Psoas muscle (tissue), 8 donors: Measurements from ENCODE around the gene B4GALNT2. TPM values are rescaled to one million over a fixed set of nuclear protein-coding genes. Genes with fewer than 3 reads are reported as not detected.
"Not testable (repeated sequence)": the region's sequence is repeated elsewhere in the genome, so short reads cannot be mapped to it uniquely, and the experiment has no call there.

Experiments used
- ATAC-seq, 4 donors: fragments of 200-7000 bp; cut with Tn5 transposase; one replicate each; pipeline ENCODE4 v1.9.1; 2020; ENCODE audit warnings: moderate library complexity in 3 of 4, mild to moderate bottlenecking in 2 of 4
- DNase-seq, 2 donors: peaks; one replicate each; pipeline ENCODE4 v3.0.0-alpha.2; 2020
- H3K27ac ChIP-seq: fragments of 200-600 bp; one replicate; pipeline ENCODE4 v1.8.0; 2022
- H3K27me3 ChIP-seq, 3 donors: fragments of 200-600 bp in 1 of 3; one replicate each; pipeline versions ENCODE4 v1.6.1 to v1.8.0; 2013 to 2022; ENCODE audit warnings: low read length in 2 of 3, mild to moderate bottlenecking in 2 of 3, moderate library complexity in 1 of 3; ENCODE audit not compliant: insufficient read depth in 3 of 3
- H3K36me3 ChIP-seq, 2 donors: fragments of 200-600 bp in 1 of 2; one replicate each; pipeline versions ENCODE4 v1.6.1 to v1.8.0; 2013 to 2022; ENCODE audit warnings: low read depth in 1 of 2, mild to moderate bottlenecking in 1 of 2, moderate library complexity in 1 of 2; ENCODE audit not compliant: insufficient read depth in 1 of 2
- H3K4me1 ChIP-seq: fragments of 200-600 bp; one replicate; pipeline ENCODE4 v1.8.0; 2022
- H3K4me3 ChIP-seq: fragments of 200-600 bp; one replicate; pipeline ENCODE4 v1.8.0; 2022; ENCODE audit warnings: mild to moderate bottlenecking
- H3K9me3 ChIP-seq: fragments of 200-600 bp; one replicate; pipeline ENCODE4 v1.8.0; 2022
- CTCF ChIP-seq: fragments of 200-600 bp; IDR thresholded peaks from one replicate; pipeline ENCODE4 v1.8.0; 2022; ENCODE audit warnings: antibody characterized with exemption
- WGBS, 3 donors: extraction: QIAGEN DNeasy Blood & Tissue Kit; methylation state at CpG; one replicate each; pipeline versions ENCODE4 v1.1.6 to v1.1.7; 2013; 5-methylcytosine and 5-hydroxymethylcytosine counted together
- intact Hi-C, 2 donors: fragments of 100-400 bp; cut with DNase I; formaldehyde crosslinking; loops; one replicate each; pipeline versions ENCODE4 v1.11.0 to v1.14.2; 2022
- polyA plus RNA-seq, 3 donors: library from polyadenylated mRNA; stranded (reverse); fragments of 200-250 nt; gene quantifications; one replicate each; pipeline ENCODE4 v1.2.3, GENCODE V29; 2013
- total RNA-seq, 4 donors: library from RNA; stranded (reverse); fragmentation: NEBNext Ultra II Directional in 2 of 4; extraction: Animal tissue kit (Norgen Biotek cat#: 25700) in 2 of 4; gene quantifications; one replicate each; pipeline versions ENCODE4 v1.2.1 to v1.2.4, GENCODE V29; 2021 to 2023
- donor health status: healthy with polysubstance abuse.
- donor health status: DM: no; HTN: no; CAD: no; lungs with moderate emphysema.
- donor health status: Bipolar disorder and iron deficiency.
- donor health status: healthy.
- donor health status: DM: yes; HTN: yes; CAD: no.
- donor health status: DM: no; HTN: no; CAD: no.
- donor health status: DM: no; HTN: no; CAD: no.
- donor health status: DM: yes; HTN: yes; CAD: no.

The B4GALNT2 gene
- total and polyA plus RNA-seq, 7 donors = under 0.01 to 0.04 TPM; not detected in 5

DNA sequence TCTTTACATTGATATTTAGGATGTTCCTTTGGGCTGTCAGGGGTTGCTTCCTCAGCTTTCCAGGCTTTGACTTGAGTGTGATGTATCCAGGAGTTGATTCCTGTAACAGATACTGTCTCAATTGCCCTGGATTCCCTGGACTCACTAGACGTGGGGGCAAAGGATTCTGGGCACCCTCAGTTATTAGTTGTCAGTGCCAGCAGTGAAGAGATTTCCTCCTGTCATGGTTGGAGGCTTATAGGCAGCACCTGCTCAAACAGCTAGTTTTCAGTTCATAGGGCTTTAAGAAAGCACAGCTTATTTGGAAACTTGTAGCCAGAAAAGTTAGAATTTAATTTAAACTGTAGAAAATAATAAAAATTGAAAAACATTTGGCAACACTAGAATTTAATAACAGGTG, 9.5 kb upstream of the B4GALNT2 start:
- Histone ChIP-seq H3K4me1 (no peaks in the 10 kb centered on the region), H3K36me3 (no peaks in the 10 kb centered on the region), H3K4me3 (no peak overlapping the region), H3K27me3 (peaks cover 0 to 28% (median 2%) of the 10 kb centered on the region in 3 donors), H3K9me3 (no peaks in the 10 kb centered on the region), H3K27ac (no peak overlapping the region)
- 11 to 21% (median 11%) methylated on average over 1 of the region's 1 CpG for WGBS, 3 donors
- DNase-seq (no peak), ATAC-seq (no peak)
- intact Hi-C loops = no loop called here
- no peak for TF ChIP-seq CTCF

DNA sequence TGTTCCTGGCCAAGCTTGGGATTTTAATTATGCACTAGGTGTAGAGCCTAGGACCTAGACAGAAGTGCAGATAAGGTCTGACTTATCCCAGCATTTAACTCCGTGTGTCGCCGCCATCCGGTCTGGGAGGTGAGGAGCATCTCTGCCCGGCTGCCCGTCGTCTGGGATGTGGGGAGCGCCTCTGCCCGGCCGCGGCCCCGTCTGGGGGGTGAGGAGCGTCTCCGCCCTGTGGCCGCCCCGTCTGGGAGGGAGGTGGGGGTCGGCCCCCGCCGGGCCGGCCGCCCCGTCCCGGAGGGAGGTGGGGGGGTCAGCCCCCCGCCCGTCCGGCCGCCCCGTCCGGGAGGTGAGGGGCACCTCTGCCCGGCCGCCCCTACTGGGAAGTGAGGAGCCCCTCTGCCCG, 7.1 kb upstream of the B4GALNT2 start:
- H3K27me3 ChIP-seq = peaks cover 0 to 37% (median 2%) of the 10 kb centered on the region in 3 donors
- no peak for DNase-seq
- ATAC-seq = no peak
- intact Hi-C loops = no loop called here
- H3K4me1 ChIP-seq = no peaks in the 10 kb centered on the region
- 87 to 92% (median 88%) methylated on average over 15 to 32 of the region's 32 CpGs for WGBS, 3 donors
- TF ChIP-seq CTCF = no peak
- H3K36me3 ChIP-seq = no peaks in the 10 kb centered on the region
- H3K9me3 ChIP-seq = no peaks in the 10 kb centered on the region
- H3K27ac ChIP-seq = no peak overlapping the region
- no peak overlapping the region for H3K4me3 ChIP-seq

DNA sequence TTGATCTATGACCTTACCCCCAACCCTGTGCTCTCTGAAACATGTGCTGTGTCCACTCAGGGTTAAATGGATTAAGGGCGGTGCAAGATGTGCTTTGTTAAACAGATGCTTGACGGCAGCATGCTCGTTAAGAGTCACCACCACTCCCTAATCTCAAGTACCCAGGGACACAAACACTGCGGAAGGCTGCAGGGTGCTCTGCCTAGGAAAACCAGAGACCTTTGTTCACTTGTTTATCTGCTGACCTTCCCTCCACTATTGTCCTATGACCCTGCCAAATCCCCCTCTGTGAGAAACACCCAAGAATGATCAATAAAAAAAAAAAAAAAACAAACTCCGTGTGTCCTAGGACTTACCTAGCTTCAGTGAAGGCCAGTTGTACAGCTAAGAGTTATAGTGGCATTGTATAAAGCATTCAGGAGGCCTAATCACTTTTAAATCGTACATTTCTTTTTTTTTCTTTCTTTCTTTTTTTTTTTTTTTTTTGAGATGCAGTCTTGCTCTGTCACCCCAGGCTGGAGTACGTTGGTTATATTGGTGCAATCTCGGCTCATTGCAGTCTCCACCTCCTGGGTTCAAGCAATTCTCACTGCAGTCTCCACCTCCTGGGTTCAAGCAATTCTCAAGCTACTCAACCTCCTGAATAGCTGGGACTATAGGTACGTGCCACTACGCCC, 6.2 kb upstream of the B4GALNT2 start:
- H3K27me3 ChIP-seq = peaks cover 0 to 39% (median 2%) of the 10 kb centered on the region in 3 donors
- DNase-seq, H3K4me3 ChIP-seq, H3K27ac ChIP-seq, H3K4me1 ChIP-seq, intact Hi-C loops, ATAC-seq, H3K9me3 ChIP-seq, H3K36me3 ChIP-seq: not testable (repeated sequence)
- 50 to 59% (median 58%) methylated on average over 9 to 10 of the region's 10 CpGs for WGBS, 3 donors

GRCh38 chr17:49129359-49129950, 3.1 kb upstream of the B4GALNT2 start:
- H3K36me3 ChIP-seq, ATAC-seq, H3K4me3 ChIP-seq, intact Hi-C loops, H3K27ac ChIP-seq, H3K4me1 ChIP-seq, H3K9me3 ChIP-seq, DNase-seq: not testable (repeated sequence)
- WGBS, 3 donors = 66 to 73% (median 70%) methylated on average over 2 of the region's 2 CpGs
- H3K27me3 ChIP-seq = peaks cover 0 to 65% (median 25%) of the 10 kb centered on the region in 3 donors

GRCh38 chr17:49130891-49131290, 1.7 kb upstream of the B4GALNT2 start:
- WGBS, 3 donors = 72 to 86% (median 80%) methylated on average over 3 of the region's 3 CpGs
- peaks cover 0 to 79% (median 29%) of the 10 kb centered on the region in 3 donors for H3K27me3 ChIP-seq
- DNase-seq (no peak), ATAC-seq (no peak)
- no peaks in the 10 kb centered on the region for H3K36me3 ChIP-seq
- intact Hi-C loops = no loop called here
- no peak overlapping the region for H3K27ac ChIP-seq
- H3K4me3 ChIP-seq = no peak overlapping the region
- peaks cover 6% of the 10 kb centered on the region for H3K4me1 ChIP-seq
- no peaks in the 10 kb centered on the region for H3K9me3 ChIP-seq
- no peak for TF ChIP-seq CTCF
